Spleen (tissue), 11 donors: ENCODE data around the gene FAM219A. TPM values are rescaled to one million over a fixed set of nuclear protein-coding genes. Genes with fewer than 3 reads are reported as not detected.

Experiments
- DNase-seq: peaks from one replicate; pipeline ENCODE4 v3.0.0-alpha.2; 2020
- H3K27ac ChIP-seq, 8 donors: fragments of 200-600 bp; sonication (generic) in 7 of 8; 1 replicate in 4 of 8; 2 replicates in 4 of 8; pipeline versions ENCODE4 v1.5.0 to v1.8.0; 2016 to 2021; ENCODE audit warnings: inconsistent platforms in 4 of 8, mild to moderate bottlenecking in 4 of 8, moderate library complexity in 1 of 8
- H3K27me3 ChIP-seq, 7 donors: fragments of 200-600 bp; sonication (generic) in 6 of 7; replicated peaks in 1 of 7; 1 replicate in 4 of 7; 2 replicates in 3 of 7; pipeline versions ENCODE4 v1.5.0 to v1.8.0; 2016 to 2021; ENCODE audit warnings: inconsistent platforms in 3 of 7, mild to moderate bottlenecking in 1 of 7
- H3K36me3 ChIP-seq, 6 donors: fragments of 200-600 bp; sonication (generic) in 5 of 6; 1 replicate in 4 of 6; 2 replicates in 2 of 6; pipeline versions ENCODE4 v1.5.0 to v1.8.0; 2016 to 2021; ENCODE audit warnings: inconsistent platforms in 2 of 6
- H3K4me1 ChIP-seq, 6 donors: fragments of 200-600 bp; sonication (generic) in 5 of 6; 1 replicate in 3 of 6; 2 replicates in 3 of 6; pipeline versions ENCODE4 v1.5.0 to v1.8.0; 2016 to 2021; ENCODE audit warnings: inconsistent platforms in 3 of 6
- H3K4me3 ChIP-seq, 8 donors: fragments of 200-600 bp; sonication (generic) in 7 of 8; 1 replicate in 4 of 8; 2 replicates in 4 of 8; pipeline versions ENCODE4 v1.5.0 to v1.8.0; 2016 to 2021; ENCODE audit warnings: inconsistent platforms in 4 of 8, mild to moderate bottlenecking in 4 of 8, moderate library complexity in 2 of 8
- H3K9me3 ChIP-seq, 8 donors: fragments of 200-600 bp; sonication (generic) in 7 of 8; 1 replicate in 4 of 8; 2 replicates in 4 of 8; pipeline versions ENCODE4 v1.5.0 to v1.8.0; 2016 to 2021; ENCODE audit warnings: inconsistent platforms in 4 of 8
- CTCF ChIP-seq, 11 experiments: fragments of 200-600 bp in 7 of 11; fragments of 450-650 bp in 4 of 11; sonication (generic) in 4 of 11; IDR thresholded peaks in 8 of 11; conservative IDR thresholded peaks in 3 of 11; 1 replicate in 7 of 11; 2 replicates in 4 of 11; pipeline versions ENCODE4 v1.4.0 to v1.8.0; 2016 to 2021; ENCODE audit warnings: antibody characterized with exemption in 11 of 11, inconsistent platforms in 4 of 11, mild to moderate bottlenecking in 1 of 11
- POLR2A ChIP-seq, 3 donors: fragments of 450-650 bp; IDR thresholded peaks; one replicate each; pipeline ENCODE4 v1.5.1; 2017; ENCODE audit warnings: antibody characterized with exemption in 3 of 3, mild to moderate bottlenecking in 1 of 3
- POLR2AphosphoS5 ChIP-seq, 3 donors: sonication (generic); formaldehyde crosslinking; IDR thresholded peaks; one replicate each; pipeline ENCODE4 v1.5.1; 2017; ENCODE audit warnings: antibody characterized with exemption in 3 of 3
- WGBS, 5 donors: extraction: QIAGEN DNeasy Blood & Tissue Kit in 3 of 5; methylation state at CpG; one replicate each; pipeline versions ENCODE4 v1.1.5 to v1.1.7; 2013 to 2018; 5-methylcytosine and 5-hydroxymethylcytosine counted together
- intact Hi-C: fragments of 100-400 bp; cut with DNase I; formaldehyde crosslinking; loops from one replicate; pipeline ENCODE4 v1.15.0; 2023; ENCODE audit warnings: low total_unique reads
- polyA plus RNA-seq, 3 donors: library from polyadenylated mRNA; stranded (reverse); fragments of 200-250 nt; gene quantifications; one replicate each; pipeline ENCODE4 v1.2.1, GENCODE V29; 2013
- total RNA-seq, 7 donors: library from RNA; depleted of rRNA in 3 of 7; stranded (reverse); fragments of >200 nt in 3 of 7; fragmentation: NEBNext Ultra II Directional in 4 of 7; extraction: Animal tissue kit (Norgen Biotek cat#: 25700) in 4 of 7; gene quantifications; one replicate each; pipeline versions ENCODE4 v1.1.0 to v1.2.1, GENCODE V29; 2016 to 2021
- donor health status: healthy with polysubstance abuse.
- donor health status: DM: no; HTN: no; CAD: no; lungs with moderate emphysema.
- donor health status: DM: no; HTN: no; CAD: no.
- donor health status: Bipolar disorder and iron deficiency.
- donor health status: healthy.
- donor health status: DM: no; HTN: no; CAD: no.
- donor health status: DM: yes; HTN: yes; CAD: no.

Gene FAM219A
- total and polyA plus RNA-seq, 10 donors, result 3.2 to 26.9 (median 11.0) TPM

- DNase-seq, result no peak
- Histone ChIP-seq H3K27me3 (peaks cover 0 to 19% (median 0%) of the 10 kb centered on the region in 7 donors), H3K9me3 (no peaks in the 10 kb centered on the region), H3K27ac (no peak overlapping the region), H3K4me3 (no peak overlapping the region), H3K36me3 (no peaks in the 10 kb centered on the region), H3K4me1 (peaks cover 0 to 14% (median 4%) of the 10 kb centered on the region in 6 donors)
- intact Hi-C loops, result loop anchor here (5.0 kb wide), 1 partner anchor 62 kb away; no protein-coding TSS in a partner anchor
- WGBS, 5 donors, result 77 to 86% (median 78%) methylated on average over 2 of the region's 2 CpGs
- TF ChIP-seq POLR2AphosphoS5 (IDR thresholded peaks at IDR 0.05) (no peak), POLR2A (IDR thresholded peaks at IDR 0.05) (no peak), CTCF (IDR thresholded peaks at IDR 0.05 in 8 of 11, conservative IDR thresholded peaks at IDR 0.05 in 3 of 11) (no peak)
These were observed 40.7 kb upstream of the FAM219A start for GRCh38 chr9:34499076-34499475.

GRCh38 chr9:34498553-34498952, 40.2 kb upstream of the FAM219A start:
- no peaks in the 10 kb centered on the region for H3K36me3 ChIP-seq
- H3K27ac ChIP-seq, result no peak overlapping the region
- TF ChIP-seq CTCF (IDR thresholded peaks at IDR 0.05 in 8 of 11, conservative IDR thresholded peaks at IDR 0.05 in 3 of 11) (no peak), POLR2AphosphoS5 (IDR thresholded peaks at IDR 0.05) (no peak), POLR2A (IDR thresholded peaks at IDR 0.05) (no peak)
- DNase-seq, result peak; percentile 32
- no peaks in the 10 kb centered on the region for H3K9me3 ChIP-seq
- peaks cover 0 to 14% (median 4%) of the 10 kb centered on the region in 6 donors for H3K4me1 ChIP-seq
- intact Hi-C loops, result loop anchor here (5.0 kb wide), 1 partner anchor 61 kb away; no protein-coding TSS in a partner anchor
- peaks cover 0 to 24% (median 0%) of the 10 kb centered on the region in 7 donors for H3K27me3 ChIP-seq
- WGBS, 5 donors, result 48 to 50% (median 49%) methylated on average over 3 of the region's 3 CpGs
- no peak overlapping the region for H3K4me3 ChIP-seq

GRCh38 chr9:34496149-34496712, 37.9 kb upstream of the FAM219A start:
- TF ChIP-seq POLR2AphosphoS5 (IDR thresholded peaks at IDR 0.05) (no peak), POLR2A (IDR thresholded peaks at IDR 0.05) (no peak), CTCF (IDR thresholded peaks at IDR 0.05 in 8 of 11, conservative IDR thresholded peaks at IDR 0.05 in 3 of 11) (no peak)
- Histone ChIP-seq H3K4me3 (no peak overlapping the region), H3K4me1 (peaks cover 0 to 3% (median 0%) of the 10 kb centered on the region in 6 donors), H3K9me3 (no peaks in the 10 kb centered on the region), H3K27me3 (peaks cover 0 to 41% (median 0%) of the 10 kb centered on the region in 7 donors), H3K27ac (no peak overlapping the region), H3K36me3 (no peaks in the 10 kb centered on the region)
- DNase-seq, result no peak
- intact Hi-C loops, result loop anchor here (5.0 kb wide), 1 partner anchor 59 kb away; no protein-coding TSS in a partner anchor
- WGBS, 5 donors, result 70 to 80% (median 72%) methylated on average over 6 of the region's 6 CpGs

GRCh38 chr9:34493972-34494535, 35.7 kb upstream of the FAM219A start:
- WGBS, 5 donors, result 33 to 40% (median 34%) methylated on average over 8 of the region's 8 CpGs
- no peak overlapping the region for H3K27ac ChIP-seq
- intact Hi-C loops, result no loop called here

More at GRCh38 chr9:34493972-34494535, 35.7 kb upstream of the FAM219A start:
- no peaks in the 10 kb centered on the region for H3K9me3 ChIP-seq
- peaks cover 0 to 51% (median 0%) of the 10 kb centered on the region in 7 donors for H3K27me3 ChIP-seq
- no peak for TF ChIP-seq POLR2AphosphoS5 (IDR thresholded peaks at IDR 0.05)
- H3K36me3 ChIP-seq, result no peaks in the 10 kb centered on the region
- no peak overlapping the region for H3K4me3 ChIP-seq
- H3K4me1 ChIP-seq, result no peaks in the 10 kb centered on the region
- DNase-seq, result peak; percentile 15
